Islet of Langerhans (tissue), 1 donor: ENCODE results near the gene ADORA2B.

Source experiments
- FAIRE-seq: peaks from one replicate; lab custom pipeline; 2011; peaks lifted over from hg19 to GRCh38; lab: Jason Lieb, UNC

The ADORA2B gene

GRCh38 chr17:15996322-15996721, 51.4 kb downstream of the ADORA2B start:
- no peak for FAIRE-seq

GRCh38 chr17:15998031-15998562, 53.2 kb downstream of the ADORA2B start:
- no peak for FAIRE-seq

GRCh38 chr17:15999141-15999973, 54.4 kb downstream of the ADORA2B start, which contains the start of the genes TTC19 and ZSWIM7:
TSS of gene TTC19 (plus strand) at chr17:15999824. CDS start at chr17:15999849, 25 bp downstream.
TSS of gene ZSWIM7 (minus strand) at chr17:15999704. CDS start at chr17:15999594, 110 bp downstream.
- no peak for FAIRE-seq

- FAIRE-seq = no peak
Measured at GRCh38 chr17:15999974-16000827, 55.3 kb downstream of the ADORA2B start.

GRCh38 chr17:16001226-16001897, 56.4 kb downstream of the ADORA2B start:
- FAIRE-seq = no peak

GRCh38 chr17:16002708-16003260, 57.9 kb downstream of the ADORA2B start:
- FAIRE-seq = no peak

- no peak for FAIRE-seq
Measured at GRCh38 chr17:16003841-16004240, 58.9 kb downstream of the ADORA2B start.

GRCh38 chr17:16005636-16006035, 60.7 kb downstream of the ADORA2B start:
- no peak for FAIRE-seq

- no peak for FAIRE-seq
Measured at GRCh38 chr17:16007439-16007838, 62.5 kb downstream of the ADORA2B start.

GRCh38 chr17:16013943-16014407, 69.0 kb downstream of the ADORA2B start:
- FAIRE-seq = peak; percentile 66

- FAIRE-seq = no peak
Measured at GRCh38 chr17:16019347-16019746, 74.4 kb downstream of the ADORA2B start.

GRCh38 chr17:16023881-16024280, 79.0 kb downstream of the ADORA2B start:
- no peak for FAIRE-seq

- no peak for FAIRE-seq
Measured at GRCh38 chr17:16025202-16025601, 80.3 kb downstream of the ADORA2B start.
